KBM-7 (cell line): Measurements from ENCODE around the gene SUSD2.
"Not testable (repeated sequence)": the region's sequence is repeated elsewhere in the genome, so short reads cannot be mapped to it uniquely, and the experiment has no call there.

ENCODE experiments used
- DNase-seq: peaks from one replicate; pipeline ENCODE4 v3.0.0-alpha.2; 2015
- in situ Hi-C: fragments of 300-500 bp; cut with MboI; formaldehyde crosslinking; loops from 2 replicates; pipeline ENCODE4 v1.14.3; 2020; ENCODE audit warnings: low sequenced_read_pairs, low pct_unique_long_range_greater_than_20kb, mixed read lengths

Gene SUSD2

GRCh38 chr22:24170188-24170587 lies 11.1 kb upstream of the SUSD2 start:
- in situ Hi-C loops = no loop called here
- no peak for DNase-seq

- in situ Hi-C loops = no loop called here
- DNase-seq = no peak
Measured at GRCh38 chr22:24170632-24171031, 10.7 kb upstream of the SUSD2 start.

- DNase-seq = no peak
- in situ Hi-C loops = no loop called here
Measured at GRCh38 chr22:24171822-24172221, 9.5 kb upstream of the SUSD2 start.

GRCh38 chr22:24175160-24175808 lies 6.0 kb upstream of the SUSD2 start:
- peak; percentile 62 for DNase-seq
- in situ Hi-C loops = no loop called here

- no peak for DNase-seq
- in situ Hi-C loops = no loop called here
Measured at GRCh38 chr22:24176040-24176439, 5.2 kb upstream of the SUSD2 start.

GRCh38 chr22:24176630-24177029 lies 4.7 kb upstream of the SUSD2 start:
- DNase-seq = no peak
- in situ Hi-C loops = no loop called here

GRCh38 chr22:24177045-24177444 lies 4.2 kb upstream of the SUSD2 start:
- DNase-seq = no peak
- in situ Hi-C loops = no loop called here

- in situ Hi-C loops = no loop called here
- DNase-seq = no peak
Measured at GRCh38 chr22:24177456-24177855, 3.8 kb upstream of the SUSD2 start.

GRCh38 chr22:24178021-24178431 lies 3.3 kb upstream of the SUSD2 start:
- in situ Hi-C loops = no loop called here
- DNase-seq = no peak

- in situ Hi-C loops = no loop called here
- DNase-seq = no peak
Measured at GRCh38 chr22:24178502-24179440, 2.5 kb upstream of the SUSD2 start.

- no peak for DNase-seq
- in situ Hi-C loops = no loop called here
Measured at GRCh38 chr22:24179478-24180210, 1.6 kb upstream of the SUSD2 start.

- no peak for DNase-seq
- in situ Hi-C loops = no loop called here
Measured at GRCh38 chr22:24180316-24181087, 785 bp upstream of the SUSD2 start.

- in situ Hi-C loops = no loop called here
- no peak for DNase-seq
Measured at GRCh38 chr22:24181996-24182899, 961 bp downstream of the SUSD2 start.

- in situ Hi-C loops, DNase-seq: not testable (repeated sequence)
Measured at GRCh38 chr22:24182900-24183246, 1.6 kb downstream of the SUSD2 start.

GRCh38 chr22:24183321-24184031 lies 2.2 kb downstream of the SUSD2 start:
- in situ Hi-C loops = no loop called here
- no peak for DNase-seq

- in situ Hi-C loops = no loop called here
- no peak for DNase-seq
Measured at GRCh38 chr22:24184057-24184798, 2.9 kb downstream of the SUSD2 start.

GRCh38 chr22:24185001-24185500 lies 3.8 kb downstream of the SUSD2 start:
- DNase-seq = no peak
- in situ Hi-C loops = no loop called here
